ENCODE results near the gene NTN1. TPM values are rescaled to one million over a fixed set of nuclear protein-coding genes. Genes with fewer than 3 reads are reported as not detected.
A peak's percentile ranks its signal among the peaks of the same experiment; 100 is the strongest.

The NTN1 gene
- total RNA-seq, 1 experiment from 2014 or later, result 10.4 TPM

DNA sequence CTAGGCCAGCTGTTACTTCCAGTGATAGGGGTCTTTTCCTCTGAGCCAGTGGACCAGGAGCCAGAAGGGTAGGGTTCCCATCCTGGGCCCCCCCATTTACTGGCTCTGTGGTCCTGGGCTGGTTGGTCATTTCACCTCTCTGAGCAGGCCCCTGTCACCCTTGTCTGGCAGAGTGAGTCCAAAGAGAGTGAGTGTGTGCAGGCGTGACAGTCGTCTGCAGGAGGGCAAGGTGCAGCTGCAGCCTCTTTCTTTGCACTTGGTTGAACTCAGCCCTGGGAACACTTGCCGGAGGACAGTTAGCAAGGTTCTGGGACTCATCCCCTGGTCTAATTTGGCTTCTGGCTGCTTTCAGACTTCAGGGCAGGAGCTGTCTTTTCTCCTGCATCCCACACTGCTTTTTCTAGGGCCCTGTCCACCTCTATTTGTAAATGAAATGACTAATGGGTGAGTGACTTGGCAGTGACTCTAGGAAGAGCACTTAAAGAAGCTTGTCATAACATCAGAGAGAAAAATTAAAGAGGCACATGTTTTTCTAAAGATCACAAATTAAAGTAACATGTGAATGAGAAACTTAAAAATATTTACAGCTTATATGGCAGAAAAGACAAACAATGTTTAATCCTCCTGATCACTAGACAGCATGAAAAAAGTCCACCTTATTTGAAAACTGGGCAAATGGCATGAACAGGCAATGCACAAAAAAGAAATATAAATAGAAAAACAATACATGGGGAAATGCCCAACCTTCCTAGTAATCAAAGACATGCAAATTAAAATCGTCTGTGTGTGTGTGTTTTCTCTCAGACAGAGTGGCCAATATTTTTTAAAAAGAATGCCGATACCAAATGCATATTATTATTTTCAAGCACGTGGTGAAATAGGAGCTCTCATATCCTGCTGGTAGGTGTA is 137.5 kb downstream of the NTN1 start:
- no peak overlapping the region for H3K4me3 ChIP-seq
- H3K27me3 ChIP-seq, result no peaks in the 10 kb centered on the region
- no peaks in the 10 kb centered on the region for H3K9me3 ChIP-seq (replicated peaks)
- DNase-seq, result no peak
- no peaks in the 10 kb centered on the region for H3K4me1 ChIP-seq
- H3K27ac ChIP-seq, result no peak overlapping the region
- H3K36me3 ChIP-seq, result no peaks in the 10 kb centered on the region

DNA sequence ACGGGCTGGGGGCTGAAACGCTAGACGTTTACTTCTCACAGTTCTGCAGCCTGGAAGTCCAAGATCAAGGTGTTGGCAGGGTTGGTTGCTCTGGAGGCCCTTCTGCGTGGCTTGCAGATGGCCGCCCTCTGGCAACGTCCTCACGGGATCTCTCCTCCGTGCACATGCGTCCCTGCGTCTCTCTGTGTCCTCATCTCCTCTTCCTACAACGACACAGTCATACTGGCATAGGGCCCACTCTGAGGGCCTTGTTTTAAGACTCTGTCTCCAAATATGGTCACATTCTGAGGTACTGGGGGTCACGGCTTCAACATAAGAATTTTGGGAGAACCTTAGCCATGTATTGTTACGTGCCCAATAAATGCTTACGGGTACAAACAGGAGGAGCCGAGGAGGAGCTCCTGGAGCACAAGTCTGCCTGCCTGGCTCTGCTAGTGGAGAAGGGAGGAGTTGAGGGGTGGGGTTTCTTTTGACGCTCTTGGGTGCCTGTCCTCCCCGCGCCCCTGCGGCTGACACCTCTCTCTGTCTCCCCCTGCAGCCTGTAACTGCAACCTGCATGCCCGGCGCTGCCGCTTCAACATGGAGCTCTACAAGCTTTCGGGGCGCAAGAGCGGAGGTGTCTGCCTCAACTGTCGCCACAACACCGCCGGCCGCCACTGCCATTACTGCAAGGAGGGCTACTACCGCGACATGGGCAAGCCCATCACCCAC is 141.1 kb downstream of the NTN1 start:
- no peaks in the 10 kb centered on the region for H3K9me3 ChIP-seq (replicated peaks)
- H3K27me3 ChIP-seq, result no peaks in the 10 kb centered on the region
- DNase-seq, result no peak
- no peaks in the 10 kb centered on the region for H3K4me1 ChIP-seq
- no peak overlapping the region for H3K27ac ChIP-seq
- H3K4me3 ChIP-seq, result no peak overlapping the region
- no peaks in the 10 kb centered on the region for H3K36me3 ChIP-seq

DNA sequence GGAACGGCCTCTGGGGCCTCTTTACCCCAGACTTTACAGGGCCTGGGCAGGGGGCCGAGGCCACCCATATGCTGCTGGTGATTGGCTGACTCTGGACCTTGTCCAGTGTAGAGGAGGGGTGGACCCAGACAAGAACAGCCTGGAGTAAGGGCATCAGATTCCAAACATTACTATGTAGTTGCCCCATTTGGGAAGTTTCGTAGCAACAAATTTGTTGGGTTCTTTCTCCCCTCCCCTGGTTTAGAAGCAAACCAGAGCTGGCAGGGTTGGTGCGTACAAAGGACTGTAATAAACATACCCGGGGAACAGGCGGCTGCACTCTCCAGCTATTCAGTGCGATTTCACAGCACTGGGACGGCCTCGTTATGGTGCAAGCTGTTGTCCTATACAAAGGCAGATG is 145.5 kb downstream of the NTN1 start:
- Histone ChIP-seq H3K36me3 (no peaks in the 10 kb centered on the region), H3K4me3 (no peak overlapping the region), H3K4me1 (peaks cover 22% of the 10 kb centered on the region), H3K9me3 (replicated peaks) (no peaks in the 10 kb centered on the region), H3K27ac (no peak overlapping the region), H3K27me3 (no peaks in the 10 kb centered on the region)
- DNase-seq, result no peak

DNA sequence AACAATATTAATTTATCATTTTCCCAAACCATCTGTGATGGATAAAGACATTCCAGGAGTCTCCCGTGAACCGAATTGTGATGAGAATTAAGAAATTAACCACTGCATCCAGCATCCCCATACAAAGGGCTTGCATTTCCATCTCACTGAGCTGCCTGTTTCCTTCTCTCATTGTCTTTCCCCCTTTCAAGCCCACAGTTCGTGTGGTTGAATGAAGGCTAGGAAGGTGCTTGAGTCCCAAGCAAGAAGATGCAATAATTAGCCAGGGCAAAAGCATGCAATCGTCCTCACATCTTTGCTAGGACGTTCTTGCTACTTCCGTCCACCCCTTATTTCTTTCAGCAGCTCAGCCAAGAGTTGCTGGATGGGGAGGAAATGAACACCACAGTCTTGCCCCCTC is 146.1 kb downstream of the NTN1 start:
- DNase-seq, result no peak
- Histone ChIP-seq H3K36me3 (no peaks in the 10 kb centered on the region), H3K4me3 (no peak overlapping the region), H3K4me1 (peaks cover 22% of the 10 kb centered on the region), H3K9me3 (replicated peaks) (no peaks in the 10 kb centered on the region), H3K27me3 (no peaks in the 10 kb centered on the region), H3K27ac (no peak overlapping the region)

DNA sequence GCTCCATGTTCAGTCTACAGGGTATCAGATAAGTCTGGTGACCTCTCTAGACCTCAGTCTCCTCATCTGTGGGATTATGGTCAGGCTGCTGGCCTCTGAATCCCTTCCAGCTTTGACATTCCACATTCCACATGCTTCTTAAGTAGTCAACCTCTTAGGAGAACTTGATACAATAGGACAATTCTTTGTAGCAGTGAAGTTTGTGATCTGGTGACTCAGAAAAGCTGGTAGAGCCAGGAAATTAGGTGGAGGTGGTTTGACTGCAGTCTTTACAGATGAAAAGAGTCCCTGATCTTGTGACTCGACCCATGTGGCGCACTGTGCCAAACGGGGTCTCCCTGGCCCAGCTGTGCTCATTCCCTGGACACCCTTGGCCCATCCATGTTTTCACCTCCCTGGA is 147.8 kb downstream of the NTN1 start:
- H3K4me3 ChIP-seq, result no peak overlapping the region
- no peaks in the 10 kb centered on the region for H3K36me3 ChIP-seq
- no peaks in the 10 kb centered on the region for H3K27me3 ChIP-seq
- H3K9me3 ChIP-seq (replicated peaks), result no peaks in the 10 kb centered on the region
- peak in 1 of 2 experiments; percentile 39 for DNase-seq
- peaks cover 22% of the 10 kb centered on the region for H3K4me1 ChIP-seq
- H3K27ac ChIP-seq, result no peak overlapping the region

DNA sequence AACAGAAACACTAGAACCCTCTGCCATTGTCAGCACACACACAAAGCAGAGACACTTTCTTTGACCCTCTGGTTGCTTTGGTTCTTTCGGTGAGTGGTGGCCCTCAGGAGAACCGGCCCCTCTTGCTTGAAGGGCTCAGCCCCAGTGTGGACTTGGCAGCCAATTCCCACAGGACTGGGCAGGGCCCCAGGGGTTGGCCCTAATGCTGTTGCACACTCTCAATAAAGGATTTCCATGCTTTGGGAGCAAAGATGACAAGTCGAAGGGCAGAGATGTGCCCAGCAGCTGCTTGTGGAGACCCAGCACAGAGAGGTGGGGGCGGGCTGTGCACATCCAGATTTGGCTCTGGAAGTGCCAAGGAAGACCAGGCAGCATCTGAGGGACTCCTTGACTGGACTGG is 149.0 kb downstream of the NTN1 start:
- no peak overlapping the region for H3K4me3 ChIP-seq
- no peaks in the 10 kb centered on the region for H3K36me3 ChIP-seq
- no peaks in the 10 kb centered on the region for H3K9me3 ChIP-seq (replicated peaks)
- DNase-seq, result no peak
- H3K27me3 ChIP-seq, result no peaks in the 10 kb centered on the region
- H3K4me1 ChIP-seq, result peaks cover 22% of the 10 kb centered on the region
- H3K27ac ChIP-seq, result peak overlapping the region; percentile 10; the same call in 1 of the 2 replicates

DNA sequence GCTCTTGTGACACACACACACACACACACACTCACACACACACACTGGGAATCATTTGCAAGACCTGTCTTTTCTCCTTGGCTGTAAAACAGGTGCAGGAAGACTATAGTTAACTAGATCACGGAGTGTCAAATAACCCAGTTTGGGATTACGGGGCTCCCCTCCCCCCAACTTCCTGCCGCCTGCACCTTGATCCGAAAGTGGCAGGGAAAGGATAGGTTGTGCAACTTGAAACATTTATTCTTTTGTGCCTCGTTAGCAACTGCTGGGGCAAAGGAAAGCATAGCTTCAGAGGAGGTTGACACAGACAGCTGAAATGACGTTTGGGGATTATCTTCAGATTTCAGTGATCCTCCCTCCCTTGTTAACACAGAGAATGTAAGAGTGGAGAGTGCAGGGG is 149.5 kb downstream of the NTN1 start:
- Histone ChIP-seq H3K27me3 (no peaks in the 10 kb centered on the region), H3K27ac (peak overlapping the region; percentile 10; the same call in 1 of the 2 replicates), H3K4me3 (no peak overlapping the region), H3K9me3 (replicated peaks) (no peaks in the 10 kb centered on the region), H3K36me3 (no peaks in the 10 kb centered on the region), H3K4me1 (peaks cover 22% of the 10 kb centered on the region)
- DNase-seq, result peak; percentile 62 to 80

DNA sequence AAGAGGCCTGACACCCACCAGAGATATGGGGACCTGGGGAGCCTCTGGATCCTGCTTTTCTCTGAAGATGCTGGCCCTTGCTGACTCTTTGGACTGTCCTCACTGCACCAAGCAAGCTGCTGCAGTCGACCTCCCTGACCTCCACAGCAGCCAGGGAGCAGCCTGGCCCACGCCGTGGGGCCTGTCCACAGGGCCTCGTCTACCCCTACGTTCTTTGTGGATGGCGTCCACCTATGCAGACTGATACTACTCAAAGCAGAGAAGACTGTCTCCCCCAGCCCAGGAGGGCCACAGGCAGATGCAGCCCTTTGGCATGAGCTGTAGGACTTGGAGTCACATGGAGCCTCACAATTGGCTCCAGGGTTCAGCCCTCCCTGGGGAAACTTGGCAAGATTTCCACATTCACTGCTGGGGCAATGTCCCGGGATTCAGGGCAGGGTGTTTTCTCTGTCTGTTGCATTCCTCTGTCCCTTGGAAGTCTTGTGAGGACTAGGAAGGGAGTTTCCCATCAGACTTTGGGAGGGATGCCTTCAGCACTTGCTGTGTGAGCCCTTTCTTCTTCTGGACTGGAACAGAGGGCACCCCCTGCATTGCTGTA is 152.2 kb downstream of the NTN1 start:
- no peaks in the 10 kb centered on the region for H3K27me3 ChIP-seq
- no peak overlapping the region for H3K27ac ChIP-seq
- H3K9me3 ChIP-seq (replicated peaks), result no peaks in the 10 kb centered on the region
- DNase-seq, result no peak
- peaks cover 22% of the 10 kb centered on the region for H3K4me1 ChIP-seq
- H3K4me3 ChIP-seq, result no peak overlapping the region
- H3K36me3 ChIP-seq, result no peaks in the 10 kb centered on the region

DNA sequence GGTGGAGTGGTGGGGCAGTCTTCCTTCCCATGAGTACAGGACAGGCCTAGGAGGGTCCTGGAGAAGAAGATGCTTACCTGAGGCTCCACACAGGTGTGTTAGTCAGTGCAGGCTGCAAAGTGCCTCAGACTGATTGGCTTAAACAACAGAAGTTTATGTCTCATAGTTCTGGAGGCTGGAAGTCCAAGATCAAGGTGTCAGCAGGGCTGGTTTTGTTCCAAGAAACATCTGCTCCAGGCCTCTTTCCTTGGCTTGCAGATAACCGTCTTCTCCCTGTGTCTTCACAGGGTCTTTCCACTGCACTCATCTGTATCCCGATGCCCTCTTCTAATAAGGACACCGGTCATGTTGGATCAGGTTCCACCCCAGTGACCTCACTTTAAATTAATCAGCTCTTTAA is 153.0 kb downstream of the NTN1 start:
- H3K27ac ChIP-seq, result no peak overlapping the region
- no peaks in the 10 kb centered on the region for H3K27me3 ChIP-seq
- H3K4me3 ChIP-seq, result no peak overlapping the region
- DNase-seq, result no peak
- H3K4me1 ChIP-seq, result peaks cover 17% of the 10 kb centered on the region
- H3K36me3 ChIP-seq, result no peaks in the 10 kb centered on the region
- no peaks in the 10 kb centered on the region for H3K9me3 ChIP-seq (replicated peaks)

DNA sequence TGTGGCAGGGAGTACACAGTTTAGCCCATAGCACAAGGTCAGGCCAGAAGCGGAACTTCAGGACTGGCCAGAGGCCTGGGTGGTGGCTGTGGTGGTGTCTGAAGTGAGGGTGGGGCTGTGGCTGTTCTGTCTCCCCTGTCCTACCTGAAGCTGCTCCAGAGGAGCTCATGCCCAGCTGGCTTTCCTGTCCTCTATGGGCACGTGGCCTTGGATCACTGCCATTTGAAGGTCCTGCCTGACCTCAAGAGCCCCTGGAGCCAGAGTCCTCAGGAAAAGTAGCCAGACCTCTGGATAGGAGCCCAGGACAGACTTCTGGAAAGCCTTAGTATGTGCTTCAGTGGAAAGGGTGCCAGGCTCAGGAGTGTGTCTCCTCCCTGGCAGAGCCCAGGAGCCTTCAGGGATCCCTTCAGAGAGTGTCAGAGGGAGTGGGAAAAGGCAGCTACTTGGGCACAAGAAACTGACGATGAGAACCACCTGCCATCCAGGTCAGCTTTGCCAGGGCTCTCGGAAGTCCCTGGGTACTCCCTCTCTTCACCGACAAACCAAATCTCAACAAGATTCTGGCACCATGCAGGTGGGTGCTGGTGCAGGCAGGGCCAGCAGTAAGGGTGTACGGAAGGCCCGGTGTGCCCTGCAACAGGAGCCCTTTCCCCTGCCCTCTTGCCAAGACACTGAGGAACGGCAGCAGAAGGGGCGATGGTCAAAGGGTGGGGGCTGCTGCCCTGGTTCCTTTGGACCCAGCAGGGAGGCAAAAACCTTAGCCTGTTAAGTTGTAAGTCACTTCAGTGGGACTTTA is 153.7 kb downstream of the NTN1 start:
- no peaks in the 10 kb centered on the region for H3K9me3 ChIP-seq (replicated peaks)

DNA sequence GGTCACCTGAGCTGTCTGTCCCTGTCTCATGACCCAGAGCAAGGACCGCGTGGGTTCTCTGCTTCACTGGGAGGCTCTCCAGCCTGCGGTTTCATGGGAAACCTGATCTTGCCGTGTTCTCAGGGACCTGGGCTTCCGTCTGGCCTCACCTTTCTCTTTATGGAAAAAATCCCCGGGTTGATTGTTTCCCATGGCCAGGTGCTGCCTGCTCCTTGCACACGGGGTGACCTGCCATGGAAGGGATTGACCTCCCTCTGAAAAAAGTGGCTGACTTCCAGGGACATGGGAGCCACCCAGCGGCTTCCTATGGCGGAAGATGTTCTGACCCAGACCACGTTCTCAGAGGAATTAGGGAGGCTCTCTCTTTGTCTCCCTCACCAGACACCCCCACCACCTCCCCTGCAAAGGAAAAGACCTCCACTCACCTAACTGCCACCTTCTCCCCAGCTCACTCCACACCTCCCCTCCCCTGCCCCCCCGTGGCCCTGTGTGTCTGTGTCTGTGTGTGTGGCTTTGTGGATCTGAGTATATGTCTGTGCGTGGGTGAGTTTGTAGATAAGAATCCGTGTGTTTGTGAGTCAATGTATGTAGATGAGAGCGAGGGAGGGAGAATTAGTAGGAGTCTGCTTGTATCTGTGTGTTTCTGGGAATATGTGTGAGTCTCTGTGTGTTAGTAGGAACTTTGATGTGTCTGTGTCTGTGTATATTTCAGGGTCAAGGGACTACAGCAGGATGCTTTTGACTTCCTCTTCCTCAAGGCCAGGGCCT is 154.6 kb downstream of the NTN1 start:
- H3K4me1 ChIP-seq, result peaks cover 7% of the 10 kb centered on the region
- no peaks in the 10 kb centered on the region for H3K27me3 ChIP-seq

More for the DNA sequence above, 153.7 kb downstream of the NTN1 start:
- Histone ChIP-seq H3K27ac (no peak overlapping the region), H3K36me3 (no peaks in the 10 kb centered on the region), H3K27me3 (no peaks in the 10 kb centered on the region), H3K4me3 (no peak overlapping the region), H3K4me1 (peaks cover 15% of the 10 kb centered on the region)
- DNase-seq, result no peak

DNA sequence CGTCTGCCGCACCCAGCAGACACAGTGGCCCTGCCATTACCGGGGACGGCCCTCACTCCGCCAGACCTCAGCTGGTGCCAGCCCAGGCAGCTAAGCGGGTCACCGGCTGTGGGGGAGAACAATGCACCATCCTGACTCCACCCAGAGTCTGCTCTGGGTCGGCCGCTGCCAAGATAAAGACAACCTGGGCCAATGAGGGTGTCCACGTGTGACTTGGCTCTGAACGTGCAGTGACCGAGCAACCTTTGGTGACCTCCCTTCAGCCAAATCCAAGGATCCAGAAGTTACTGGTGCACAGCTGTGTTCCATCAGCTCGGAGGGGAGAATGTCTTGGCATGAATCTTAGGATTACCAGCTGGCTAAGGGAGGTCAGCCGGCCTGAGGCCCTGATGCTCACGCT is 155.9 kb downstream of the NTN1 start:
- Histone ChIP-seq H3K4me1 (no peaks in the 10 kb centered on the region), H3K4me3 (no peak overlapping the region), H3K27ac (no peak overlapping the region), H3K36me3 (no peaks in the 10 kb centered on the region), H3K9me3 (replicated peaks) (no peaks in the 10 kb centered on the region), H3K27me3 (no peaks in the 10 kb centered on the region)
- DNase-seq, result no peak

More for the DNA sequence above, 154.6 kb downstream of the NTN1 start:
- no peak overlapping the region for H3K4me3 ChIP-seq
- H3K9me3 ChIP-seq (replicated peaks), result no peaks in the 10 kb centered on the region
- H3K36me3 ChIP-seq, result no peaks in the 10 kb centered on the region
- no peak for DNase-seq
- no peak overlapping the region for H3K27ac ChIP-seq

DNA sequence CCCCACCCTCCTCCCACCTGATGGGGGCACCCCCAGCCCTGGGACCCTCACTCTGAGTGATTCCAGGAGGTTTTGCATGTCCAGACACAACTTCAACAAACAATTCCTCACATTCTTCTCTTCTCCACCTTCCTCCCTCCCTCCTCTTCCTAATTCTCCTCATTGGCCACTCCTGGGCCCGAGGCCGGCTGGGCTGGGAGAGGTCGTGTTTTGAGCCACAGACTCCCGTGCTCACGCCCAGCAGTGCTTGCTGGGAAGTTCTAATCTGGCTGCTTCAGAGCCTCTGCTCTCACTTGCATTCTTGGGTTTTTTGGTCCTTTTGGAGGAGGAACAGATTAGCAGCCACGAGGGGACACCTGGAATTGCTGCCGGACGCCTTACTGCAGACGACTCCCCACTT is 157.0 kb downstream of the NTN1 start:
- Histone ChIP-seq H3K27ac (no peak overlapping the region), H3K36me3 (no peaks in the 10 kb centered on the region), H3K4me3 (no peak overlapping the region), H3K9me3 (replicated peaks) (no peaks in the 10 kb centered on the region), H3K4me1 (no peaks in the 10 kb centered on the region), H3K27me3 (no peaks in the 10 kb centered on the region)
- no peak for DNase-seq

DNA sequence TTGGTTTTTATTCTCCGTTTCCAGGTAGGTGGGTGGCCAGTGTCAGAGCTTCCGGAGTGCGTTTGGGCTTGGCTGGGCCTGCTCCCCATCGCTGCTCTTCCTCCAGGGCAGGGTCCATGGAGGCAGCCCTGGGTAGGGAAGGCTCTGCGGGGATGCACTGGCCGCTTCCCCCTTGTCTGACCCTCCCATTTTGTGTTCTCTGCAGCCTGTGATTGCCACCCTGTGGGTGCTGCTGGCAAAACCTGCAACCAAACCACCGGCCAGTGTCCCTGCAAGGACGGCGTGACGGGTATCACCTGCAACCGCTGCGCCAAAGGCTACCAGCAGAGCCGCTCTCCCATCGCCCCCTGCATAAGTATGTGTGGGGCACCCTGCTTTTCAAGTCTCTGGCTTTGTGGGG is 158.3 kb downstream of the NTN1 start:
- Histone ChIP-seq H3K4me1 (no peaks in the 10 kb centered on the region), H3K9me3 (replicated peaks) (no peaks in the 10 kb centered on the region), H3K4me3 (no peak overlapping the region), H3K27me3 (no peaks in the 10 kb centered on the region), H3K36me3 (no peaks in the 10 kb centered on the region), H3K27ac (no peak overlapping the region)
- DNase-seq, result no peak

All from SJCRH30 (cell line).